H9 (cell line): ENCODE data around the gene PMEL. TPM values are rescaled to one million over a fixed set of nuclear protein-coding genes. Genes with fewer than 3 reads are reported as not detected.

ENCODE experiments used
- DNase-seq: peaks from one replicate; pipeline ENCODE4 v3.0.0-alpha.2; 2017
- H2AFZ ChIP-seq: one replicate; pipeline ENCODE4 v1.6.1; 2013; ENCODE audit warnings: mild to moderate bottlenecking, low read length, control low read depth, moderate library complexity
- H2AK5ac ChIP-seq: 2 replicates; pipeline ENCODE4 v1.6.1; 2013; ENCODE audit warnings: low read length, control low read depth, mixed read lengths; ENCODE audit not compliant: insufficient read length
- H2BK120ac ChIP-seq: one replicate; pipeline ENCODE4 v1.6.1; 2013; ENCODE audit warnings: low read depth, mild to moderate bottlenecking, low read length, control low read depth, inconsistent platforms; ENCODE audit not compliant: poor library complexity, severe bottlenecking
- H2BK12ac ChIP-seq: 2 replicates; pipeline ENCODE4 v1.6.1; 2013; ENCODE audit warnings: low read length, control low read depth, mixed read lengths, low read depth; ENCODE audit not compliant: insufficient read length
- H2BK15ac ChIP-seq: 2 replicates; pipeline ENCODE4 v1.6.1; 2013; ENCODE audit warnings: low read depth, low read length, control low read depth
- H2BK20ac ChIP-seq: one replicate; pipeline ENCODE4 v1.6.1; 2013; ENCODE audit warnings: low read depth, mild to moderate bottlenecking, low read length, control low read depth, inconsistent platforms; ENCODE audit not compliant: poor library complexity, severe bottlenecking
- H2BK5ac ChIP-seq: 2 replicates; pipeline ENCODE4 v1.6.1; 2013; ENCODE audit warnings: low read length, control low read depth, mixed read lengths; ENCODE audit not compliant: insufficient read length
- H3K14ac ChIP-seq: 2 replicates; pipeline ENCODE4 v1.6.1; 2013; ENCODE audit warnings: low read length, control low read depth; ENCODE audit not compliant: insufficient read depth
- H3K18ac ChIP-seq: 2 replicates; pipeline ENCODE4 v1.6.1; 2013; ENCODE audit warnings: low read depth, mild to moderate bottlenecking, mixed read lengths, low read length, control low read depth; ENCODE audit not compliant: insufficient read length
- H3K23ac ChIP-seq: 2 replicates; pipeline ENCODE4 v1.6.1; 2013; ENCODE audit warnings: low read length, control low read depth, mixed read lengths, low read depth; ENCODE audit not compliant: insufficient read length
- H3K23me2 ChIP-seq: 2 replicates; pipeline ENCODE4 v1.6.1; 2013; ENCODE audit warnings: low read depth, mild to moderate bottlenecking, mixed read lengths, low read length, control low read depth; ENCODE audit not compliant: insufficient read length, poor library complexity, severe bottlenecking
- H3K27ac ChIP-seq: 2 replicates; pipeline ENCODE4 v1.5.1; 2013; ENCODE audit warnings: low read length, control low read depth, mixed read lengths, low read depth; ENCODE audit not compliant: insufficient read length
- H3K27me3 ChIP-seq: 2 replicates; pipeline ENCODE4 v1.6.1; 2013; ENCODE audit warnings: low read length, control low read depth, inconsistent platforms; ENCODE audit not compliant: insufficient read depth
- H3K4ac ChIP-seq: 2 replicates; pipeline ENCODE4 v1.6.1; 2013; ENCODE audit warnings: low read depth, mild to moderate bottlenecking, control low read depth, inconsistent platforms, low read length, moderate library complexity
- H3K4me1 ChIP-seq: 2 replicates; pipeline ENCODE4 v1.6.1; 2013; ENCODE audit warnings: low read length, control low read depth, inconsistent platforms; ENCODE audit not compliant: insufficient read depth
- H3K4me2 ChIP-seq: 2 replicates; pipeline ENCODE4 v1.6.1; 2013; ENCODE audit warnings: low read length, control low read depth, mixed read lengths; ENCODE audit not compliant: insufficient read length, insufficient read depth
- H3K56ac ChIP-seq: 2 replicates; pipeline ENCODE4 v1.6.1; 2013; ENCODE audit warnings: low read depth, mild to moderate bottlenecking, mixed read lengths, low read length, control low read depth; ENCODE audit not compliant: insufficient read length
- H3K79me1 ChIP-seq: 2 replicates; pipeline ENCODE4 v1.6.1; 2013; ENCODE audit warnings: low read depth, mild to moderate bottlenecking, moderate library complexity, low read length, control low read depth, inconsistent platforms; ENCODE audit not compliant: insufficient read depth, poor library complexity, severe bottlenecking
- H3K79me2 ChIP-seq: 2 replicates; pipeline ENCODE4 v1.6.1; 2013; ENCODE audit warnings: low read length, control low read depth, inconsistent platforms; ENCODE audit not compliant: insufficient read depth
- H3K9ac ChIP-seq: 2 replicates; pipeline ENCODE4 v1.6.1; 2013; ENCODE audit warnings: low read length, control low read depth, mixed read lengths; ENCODE audit not compliant: insufficient read length; ENCODE audit errors: extremely low read depth
- H3K9me3 ChIP-seq: one replicate; pipeline ENCODE4 v1.6.1; 2013; ENCODE audit warnings: low read depth, low read length, inconsistent platforms; ENCODE audit not compliant: control insufficient read depth
- H3T11ph ChIP-seq: one replicate; pipeline ENCODE4 v1.6.1; 2013; ENCODE audit warnings: mild to moderate bottlenecking, low read length, control low read depth, inconsistent platforms
- H4K20me1 ChIP-seq: one replicate; pipeline ENCODE4 v1.6.1; 2013; ENCODE audit not compliant: control insufficient read depth, insufficient read length, insufficient read depth
- H4K5ac ChIP-seq: 2 replicates; pipeline ENCODE4 v1.6.1; 2013; ENCODE audit warnings: low read depth, mild to moderate bottlenecking, mixed read lengths, low read length, control low read depth; ENCODE audit not compliant: insufficient read length
- H4K8ac ChIP-seq: replicated peaks from 2 replicates; pipeline ENCODE4 v1.6.1; 2013; ENCODE audit warnings: low read length, control low read depth, mixed read lengths, low read depth; ENCODE audit not compliant: insufficient read length
- H4K91ac ChIP-seq: 2 replicates; pipeline ENCODE4 v1.6.1; 2013; ENCODE audit warnings: low read depth, mild to moderate bottlenecking, moderate library complexity, mixed read lengths, low read length, control low read depth; ENCODE audit not compliant: insufficient read length
- H3K27ac Mint-ChIP-seq, 3 experiments: 2 replicates in 2 of 3; 3 replicates in 1 of 3; pipeline ENCODE4 v1.8.0; 2020 to 2021; ENCODE audit warnings: mixed read lengths in 3 of 3, mild to moderate bottlenecking in 1 of 3, moderate library complexity in 1 of 3
- H3K27me3 Mint-ChIP-seq: 2 replicates; pipeline ENCODE4 v1.8.0; 2021; ENCODE audit warnings: low read depth, mild to moderate bottlenecking, moderate library complexity, mixed read lengths
- H3K36me3 Mint-ChIP-seq, 3 experiments: 2 replicates in 2 of 3; 3 replicates in 1 of 3; pipeline ENCODE4 v1.8.0; 2020 to 2021; ENCODE audit warnings: low read depth in 3 of 3, mixed read lengths in 3 of 3; ENCODE audit not compliant: insufficient read depth in 1 of 3
- H3K4me1 Mint-ChIP-seq, 2 experiments: 2 replicates each; pipeline ENCODE4 v1.8.0; 2020; ENCODE audit warnings: mixed read lengths in 2 of 2
- H3K4me3 Mint-ChIP-seq, 2 experiments: 2 replicates in 1 of 2; 3 replicates in 1 of 2; pipeline ENCODE4 v1.8.0; 2020 to 2021; ENCODE audit warnings: mild to moderate bottlenecking in 2 of 2, mixed read lengths in 2 of 2, moderate library complexity in 1 of 2
- H3K9me3 Mint-ChIP-seq, 2 experiments: 2 replicates in 1 of 2; 3 replicates in 1 of 2; pipeline ENCODE4 v1.8.0; 2020; ENCODE audit warnings: mild to moderate bottlenecking in 2 of 2, mixed read lengths in 2 of 2, moderate library complexity in 1 of 2
- CTCF ChIP-seq: fragments of 200-600 bp; sonication (generic); conservative IDR thresholded peaks from 3 replicates; pipeline ENCODE4 v1.8.0; 2021; ENCODE audit warnings: antibody characterized with exemption, mild to moderate bottlenecking
- WGBS: extraction: QIAGEN DNeasy Blood & Tissue Kit; methylation state at CpG from one replicate; pipeline ENCODE4 v1.1.7; 2013; ENCODE audit warnings: missing lambda C conversion rate, low lambda C conversion rate, mixed read lengths; ENCODE audit not compliant: insufficient read length; ENCODE audit errors: extremely low coverage; 5-methylcytosine and 5-hydroxymethylcytosine counted together
- total RNA-seq: library from RNA; stranded (reverse); gene quantifications from 2 replicates; pipeline ENCODE4 v1.2.1, GENCODE V29; 2021

Gene PMEL
- total RNA-seq, 1 experiment from 2014 or later = 72.6 TPM

GRCh38 chr12:55938826-55939501, 26.9 kb downstream of the PMEL start:
- H4K91ac ChIP-seq = no peak overlapping the region
- no peak overlapping the region for H3K4ac ChIP-seq
- no peak for DNase-seq
- H3T11ph ChIP-seq = no peak overlapping the region
- no peak overlapping the region for H3K27ac ChIP-seq
- H4K20me1 ChIP-seq = no peaks in the 10 kb centered on the region
- H3K79me2 ChIP-seq = no peaks in the 10 kb centered on the region
- no peak overlapping the region for H2BK20ac ChIP-seq
- H3K9ac ChIP-seq = no peak overlapping the region
- H3K18ac ChIP-seq = no peak overlapping the region
- no CpG with 5 or more reads among the region's 8 CpGs for WGBS
- H2BK15ac ChIP-seq = no peak overlapping the region
- H3K14ac ChIP-seq = no peak overlapping the region
- no peaks in the 10 kb centered on the region for H3K23me2 ChIP-seq
- H2BK5ac ChIP-seq = no peak overlapping the region
- TF ChIP-seq CTCF = no peak
- no peaks in the 10 kb centered on the region for H3K9me3 Mint-ChIP-seq
- no peak overlapping the region for H3K56ac ChIP-seq
- H4K5ac ChIP-seq = no peak overlapping the region
- no peak overlapping the region for H2BK12ac ChIP-seq
- no peak overlapping the region for H3K27ac Mint-ChIP-seq
- H3K23ac ChIP-seq = no peak overlapping the region
- H2BK120ac ChIP-seq = no peak overlapping the region
- H3K4me2 ChIP-seq = no peak overlapping the region
- H3K4me3 Mint-ChIP-seq = no peak overlapping the region
- no peak overlapping the region for H2AK5ac ChIP-seq
- H3K4me1 Mint-ChIP-seq = peaks cover 10 to 18% of the 10 kb centered on the region in 2 experiments
- H3K27me3 Mint-ChIP-seq = peaks cover 6% of the 10 kb centered on the region
- H3K79me1 ChIP-seq = no peaks in the 10 kb centered on the region
- no peaks in the 10 kb centered on the region for H3K9me3 ChIP-seq
- peaks cover 0 to 4% (median 0%) of the 10 kb centered on the region in 3 experiments; a peak in 3 of 7 replicates for H3K36me3 Mint-ChIP-seq
- H4K8ac ChIP-seq = no peak overlapping the region
- H3K4me1 ChIP-seq = no peaks in the 10 kb centered on the region; the same call in 1 of the 2 replicates
- no peak overlapping the region for H2AFZ ChIP-seq
- H3K27me3 ChIP-seq = no peaks in the 10 kb centered on the region
